Fibroblast of mammary gland (primary cell): Measurements from ENCODE around the gene PTPRN2.
"Not testable (repeated sequence)": the region's sequence is repeated elsewhere in the genome, so short reads cannot be mapped to it uniquely, and the experiment has no call there.

ENCODE experiments used
- DNase-seq: peaks from one replicate; pipeline ENCODE4 v3.0.0-alpha.2; 2010; ENCODE audit warnings: low read depth
- H3K4me3 ChIP-seq: 2 replicates; pipeline ENCODE4 v1.5.1; 2011; ENCODE audit warnings: low read depth, mild to moderate bottlenecking, low read length, moderate library complexity; ENCODE audit not compliant: control insufficient read depth
- TF ChIP-seq, protein P1 (sequence below): conservative IDR thresholded peaks from 2 replicates; pipeline ENCODE4 v1.5.1; 2011; ENCODE audit warnings: low read depth, low read length, inconsistent platforms; ENCODE audit not compliant: control insufficient read depth, insufficient read depth

PTPRN2 gene

DNA sequence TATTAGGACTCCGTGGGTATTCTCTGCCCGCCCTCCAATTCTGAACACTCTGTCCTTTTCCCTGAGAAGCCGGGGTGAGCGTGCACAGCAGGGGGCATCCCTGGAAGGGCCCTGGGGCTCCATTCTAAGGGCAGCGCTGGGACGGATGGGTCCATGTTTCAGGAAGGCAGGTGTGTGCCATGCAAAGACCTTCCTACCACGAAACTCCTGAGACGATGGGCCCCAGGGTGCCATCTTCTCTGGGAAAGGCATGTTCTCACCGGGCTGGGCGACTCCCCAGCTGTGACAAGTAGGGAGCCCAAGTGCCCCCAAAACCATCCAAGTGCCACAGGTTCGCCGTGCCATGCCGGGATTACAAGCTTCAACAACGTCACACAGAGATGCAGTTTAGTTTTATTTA is 994.1 kb downstream of the PTPRN2 start:
- DNase-seq, result no peak

DNA sequence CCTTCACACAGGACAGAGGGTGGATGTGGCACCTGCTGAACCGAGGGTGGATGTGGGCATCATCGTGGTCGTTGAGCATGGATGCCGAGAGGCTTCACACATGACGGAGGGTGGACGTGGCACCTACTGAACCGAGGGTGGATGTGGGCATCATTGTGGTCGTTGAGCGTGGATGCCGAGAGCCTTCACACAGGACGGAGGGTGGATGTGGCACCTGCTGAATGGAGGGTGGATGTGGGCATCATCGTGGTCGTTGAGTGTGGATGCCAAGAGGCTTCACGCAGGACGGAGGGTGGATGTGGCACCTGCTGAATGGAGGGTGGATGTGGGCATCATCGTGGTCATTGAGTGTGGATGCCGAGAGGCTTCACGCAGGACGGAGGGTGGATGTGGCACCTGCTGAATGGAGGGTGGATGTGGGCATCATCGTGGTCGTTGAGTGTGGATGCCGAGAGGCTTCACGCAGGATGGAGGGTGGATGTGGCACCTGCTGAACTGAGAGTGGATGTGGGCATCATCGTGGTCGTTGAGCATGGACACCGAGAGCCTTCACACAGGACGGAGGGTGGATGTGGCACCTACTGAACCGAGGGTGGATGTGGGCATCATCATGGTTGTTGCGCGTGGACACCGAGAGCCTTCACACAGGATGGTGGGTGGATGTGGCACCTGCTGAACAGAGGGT is 994.8 kb downstream of the PTPRN2 start:
- H3K4me3 ChIP-seq, DNase-seq: not testable (repeated sequence)

More for the DNA sequence above, 994.1 kb downstream of the PTPRN2 start:
- H3K4me3 ChIP-seq, result no peak overlapping the region
- TF ChIP-seq, protein P1, sequence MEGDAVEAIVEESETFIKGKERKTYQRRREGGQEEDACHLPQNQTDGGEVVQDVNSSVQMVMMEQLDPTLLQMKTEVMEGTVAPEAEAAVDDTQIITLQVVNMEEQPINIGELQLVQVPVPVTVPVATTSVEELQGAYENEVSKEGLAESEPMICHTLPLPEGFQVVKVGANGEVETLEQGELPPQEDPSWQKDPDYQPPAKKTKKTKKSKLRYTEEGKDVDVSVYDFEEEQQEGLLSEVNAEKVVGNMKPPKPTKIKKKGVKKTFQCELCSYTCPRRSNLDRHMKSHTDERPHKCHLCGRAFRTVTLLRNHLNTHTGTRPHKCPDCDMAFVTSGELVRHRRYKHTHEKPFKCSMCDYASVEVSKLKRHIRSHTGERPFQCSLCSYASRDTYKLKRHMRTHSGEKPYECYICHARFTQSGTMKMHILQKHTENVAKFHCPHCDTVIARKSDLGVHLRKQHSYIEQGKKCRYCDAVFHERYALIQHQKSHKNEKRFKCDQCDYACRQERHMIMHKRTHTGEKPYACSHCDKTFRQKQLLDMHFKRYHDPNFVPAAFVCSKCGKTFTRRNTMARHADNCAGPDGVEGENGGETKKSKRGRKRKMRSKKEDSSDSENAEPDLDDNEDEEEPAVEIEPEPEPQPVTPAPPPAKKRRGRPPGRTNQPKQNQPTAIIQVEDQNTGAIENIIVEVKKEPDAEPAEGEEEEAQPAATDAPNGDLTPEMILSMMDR, result no peak

DNA sequence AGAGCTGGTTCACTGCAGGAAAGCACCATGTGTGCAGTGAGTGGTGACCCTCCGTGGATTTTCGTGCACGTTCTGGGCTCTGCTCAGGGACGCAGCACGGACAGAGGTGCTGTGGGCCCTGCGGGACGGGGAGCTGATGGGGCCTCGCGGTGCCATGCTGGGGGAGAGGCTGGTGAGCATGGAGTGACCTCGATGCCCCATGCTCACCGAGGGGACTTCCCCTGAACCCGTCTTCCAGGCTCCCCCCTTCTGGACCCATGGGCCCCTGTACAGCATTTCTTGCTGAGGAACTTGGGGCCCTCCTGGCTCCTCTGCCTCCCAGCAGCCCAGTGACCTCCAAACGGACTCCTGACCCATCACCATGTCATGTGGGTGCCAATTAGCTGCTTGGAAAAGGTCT is 997.1 kb downstream of the PTPRN2 start:
- H3K4me3 ChIP-seq, result no peak overlapping the region
- TF ChIP-seq, protein P1, result no peak
- DNase-seq, result no peak

DNA sequence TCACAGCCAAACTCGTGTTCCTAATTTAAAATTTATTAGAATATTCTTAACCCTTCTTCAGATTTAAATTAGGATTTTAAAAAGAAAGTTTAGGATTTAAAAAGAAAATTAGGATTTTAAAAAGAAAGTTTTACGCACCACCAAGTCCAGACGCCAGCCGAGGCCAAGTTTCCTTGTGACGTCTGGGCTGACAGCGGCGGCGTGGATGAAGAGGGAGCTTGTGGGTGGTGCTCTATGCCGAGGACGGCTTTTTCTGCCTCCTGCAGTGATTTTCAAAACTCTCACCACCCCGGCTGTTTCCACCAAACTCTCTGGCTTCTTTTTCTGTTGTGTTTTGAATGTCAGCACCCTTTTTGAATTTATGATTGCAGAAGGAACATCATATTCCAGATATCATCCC is 997.9 kb downstream of the PTPRN2 start:
- TF ChIP-seq, protein P1, result no peak
- no peak overlapping the region for H3K4me3 ChIP-seq
- DNase-seq, result no peak

DNA sequence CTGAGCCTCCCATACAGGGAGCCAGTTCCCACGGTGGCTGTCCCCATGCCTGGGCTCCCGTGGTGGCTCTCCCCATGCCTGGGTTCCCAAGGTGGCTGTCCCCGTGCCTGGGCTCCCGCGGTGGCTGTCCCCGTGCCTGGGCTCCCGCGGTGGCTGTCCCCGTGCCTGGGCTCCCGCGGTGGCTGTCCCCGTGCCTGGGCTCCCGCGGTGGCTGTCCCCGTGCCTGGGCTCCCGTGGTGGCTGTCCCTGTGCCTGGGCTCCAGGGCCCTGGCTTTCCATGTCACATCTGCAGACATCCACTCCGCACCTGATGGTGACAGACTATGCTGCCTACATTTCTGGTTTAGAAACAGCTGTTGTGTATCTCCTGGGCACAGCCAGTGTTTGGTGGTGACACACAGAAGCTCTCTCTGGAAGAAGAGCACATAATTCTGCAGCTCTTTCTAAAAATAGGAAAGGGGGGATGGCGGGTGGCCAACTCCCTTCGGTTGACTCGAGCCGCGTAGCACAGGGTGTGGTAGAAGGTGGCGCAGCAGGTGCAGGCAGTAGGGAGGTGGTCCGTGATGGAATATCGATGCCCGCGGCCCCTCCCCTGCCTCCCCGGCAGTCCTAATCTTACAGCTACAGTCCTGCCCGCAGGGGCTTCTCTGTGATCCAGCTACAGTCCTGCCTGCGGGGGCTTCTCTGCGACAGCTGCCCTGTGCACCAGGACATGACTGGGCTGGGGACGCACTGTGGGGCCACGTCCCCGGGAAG is 999.6 kb downstream of the PTPRN2 start:
- TF ChIP-seq, protein P1, result no peak
- H3K4me3 ChIP-seq, result no peak overlapping the region
- DNase-seq, result no peak

GRCh38 chr7:157587051-157587804 is 1000.4 kb downstream of the PTPRN2 start:
- H3K4me3 ChIP-seq, result no peak overlapping the region
- TF ChIP-seq, protein P1, result no peak
- no peak for DNase-seq
